Astrocyte (in vitro differentiated cells and primary cell): Measurements from ENCODE around the gene PGF. TPM values are rescaled to one million over a fixed set of nuclear protein-coding genes. Genes with fewer than 3 reads are reported as not detected.

Source experiments
- DNase-seq: peaks from one replicate; pipeline ENCODE4 v3.0.0-alpha.2; 2010; ENCODE audit warnings: low read depth
- FAIRE-seq: peaks from 2 replicates; lab custom pipeline; 2011; peaks lifted over from hg19 to GRCh38; lab: Jason Lieb, UNC
- H2AFZ ChIP-seq: 2 replicates; pipeline ENCODE4 v1.6.0; 2012; ENCODE audit warnings: low read depth, low read length, inconsistent platforms
- H3K27ac ChIP-seq: 2 replicates; pipeline ENCODE4 v1.5.1; 2011; ENCODE audit warnings: low read depth, low read length, inconsistent platforms
- H3K27me3 ChIP-seq: 2 replicates; pipeline ENCODE4 v1.6.0; 2011; ENCODE audit warnings: low read length, inconsistent platforms; ENCODE audit not compliant: insufficient read depth
- H3K36me3 ChIP-seq: 2 replicates; pipeline ENCODE4 v1.5.1; 2011; ENCODE audit warnings: low read length, inconsistent platforms; ENCODE audit not compliant: insufficient read depth
- H3K4me1 ChIP-seq: 2 replicates; pipeline ENCODE4 v1.5.1; 2011; ENCODE audit warnings: low read length, inconsistent platforms; ENCODE audit not compliant: insufficient read depth
- H3K4me2 ChIP-seq: 2 replicates; pipeline ENCODE4 v1.6.0; 2012; ENCODE audit warnings: low read length, inconsistent platforms
- H3K4me3 ChIP-seq: 2 replicates; pipeline ENCODE4 v1.5.1; 2011; ENCODE audit warnings: low read depth, mild to moderate bottlenecking, low read length, inconsistent platforms; ENCODE audit not compliant: insufficient read depth
- H3K79me2 ChIP-seq: 2 replicates; pipeline ENCODE4 v1.6.0; 2012; ENCODE audit warnings: mild to moderate bottlenecking, low read length, inconsistent platforms; ENCODE audit not compliant: insufficient read depth
- H3K9ac ChIP-seq: 2 replicates; pipeline ENCODE4 v1.6.0; 2012; ENCODE audit warnings: mild to moderate bottlenecking, low read length, inconsistent platforms
- H3K9me3 ChIP-seq: 2 replicates; pipeline ENCODE4 v1.5.1; 2012; ENCODE audit warnings: low read depth, mild to moderate bottlenecking, low read length, inconsistent platforms; ENCODE audit not compliant: insufficient read depth
- H4K20me1 ChIP-seq: 2 replicates; pipeline ENCODE4 v1.6.0; 2012; ENCODE audit warnings: low read length, inconsistent platforms; ENCODE audit not compliant: insufficient read depth
- H3K27ac Mint-ChIP-seq: one replicate; pipeline ENCODE4 v1.8.0; 2021; ENCODE audit warnings: mild to moderate bottlenecking, mixed read lengths; ENCODE audit not compliant: unreplicated experiment
- H3K27me3 Mint-ChIP-seq: one replicate; pipeline ENCODE4 v1.8.0; 2021; ENCODE audit warnings: low read depth, mixed read lengths; ENCODE audit not compliant: unreplicated experiment
- H3K36me3 Mint-ChIP-seq: one replicate; pipeline ENCODE4 v1.8.0; 2021; ENCODE audit warnings: low read depth, mixed read lengths; ENCODE audit not compliant: unreplicated experiment
- H3K4me1 Mint-ChIP-seq: one replicate; pipeline ENCODE4 v1.8.0; 2021; ENCODE audit warnings: low read depth, mixed read lengths; ENCODE audit not compliant: unreplicated experiment
- H3K4me3 Mint-ChIP-seq: one replicate; pipeline ENCODE4 v1.8.0; 2021; ENCODE audit warnings: mild to moderate bottlenecking, moderate library complexity, mixed read lengths; ENCODE audit not compliant: unreplicated experiment
- H3K9me3 Mint-ChIP-seq: one replicate; pipeline ENCODE4 v1.8.0; 2021; ENCODE audit warnings: mild to moderate bottlenecking, mixed read lengths; ENCODE audit not compliant: unreplicated experiment
- EZH2 ChIP-seq: IDR thresholded peaks from 2 replicates; pipeline ENCODE4 v1.6.1; 2012; ENCODE audit warnings: mild to moderate bottlenecking, low read length, inconsistent platforms; ENCODE audit not compliant: insufficient read depth
- total RNA-seq: library from RNA; stranded (reverse); gene quantifications from 2 replicates; pipeline ENCODE4 v1.2.1, GENCODE V29; 2021
- TF ChIP-seq, protein P1 (sequence below): IDR thresholded peaks from 2 replicates; pipeline ENCODE4 v1.5.1; 2011; ENCODE audit warnings: low read depth, mild to moderate bottlenecking, inconsistent platforms, low read length, moderate library complexity; ENCODE audit not compliant: insufficient read depth

Gene PGF
- total RNA-seq, 1 donor from 2014 or later: 3.5 TPM

GRCh38 chr14:74896400-74896799 is 59.0 kb downstream of the PGF start:
- TF ChIP-seq, protein P1, sequence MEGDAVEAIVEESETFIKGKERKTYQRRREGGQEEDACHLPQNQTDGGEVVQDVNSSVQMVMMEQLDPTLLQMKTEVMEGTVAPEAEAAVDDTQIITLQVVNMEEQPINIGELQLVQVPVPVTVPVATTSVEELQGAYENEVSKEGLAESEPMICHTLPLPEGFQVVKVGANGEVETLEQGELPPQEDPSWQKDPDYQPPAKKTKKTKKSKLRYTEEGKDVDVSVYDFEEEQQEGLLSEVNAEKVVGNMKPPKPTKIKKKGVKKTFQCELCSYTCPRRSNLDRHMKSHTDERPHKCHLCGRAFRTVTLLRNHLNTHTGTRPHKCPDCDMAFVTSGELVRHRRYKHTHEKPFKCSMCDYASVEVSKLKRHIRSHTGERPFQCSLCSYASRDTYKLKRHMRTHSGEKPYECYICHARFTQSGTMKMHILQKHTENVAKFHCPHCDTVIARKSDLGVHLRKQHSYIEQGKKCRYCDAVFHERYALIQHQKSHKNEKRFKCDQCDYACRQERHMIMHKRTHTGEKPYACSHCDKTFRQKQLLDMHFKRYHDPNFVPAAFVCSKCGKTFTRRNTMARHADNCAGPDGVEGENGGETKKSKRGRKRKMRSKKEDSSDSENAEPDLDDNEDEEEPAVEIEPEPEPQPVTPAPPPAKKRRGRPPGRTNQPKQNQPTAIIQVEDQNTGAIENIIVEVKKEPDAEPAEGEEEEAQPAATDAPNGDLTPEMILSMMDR: no peak
- TF ChIP-seq EZH2: no peak
- FAIRE-seq (no peak), DNase-seq (no peak)
- H3K79me2 ChIP-seq: no peaks in the 10 kb centered on the region
- H3K4me1 Mint-ChIP-seq: peaks cover 4% of the 10 kb centered on the region
- no peaks in the 10 kb centered on the region for H3K27me3 Mint-ChIP-seq
- H4K20me1 ChIP-seq: peaks cover 47% of the 10 kb centered on the region
- H3K9ac ChIP-seq: no peak overlapping the region
- no peaks in the 10 kb centered on the region for H3K9me3 ChIP-seq
- H3K4me2 ChIP-seq: no peak overlapping the region
- H3K4me3 ChIP-seq: no peak overlapping the region
- H3K36me3 ChIP-seq: peaks cover 88% of the 10 kb centered on the region
- H3K27me3 ChIP-seq: no peaks in the 10 kb centered on the region
- peaks cover 8% of the 10 kb centered on the region for H3K4me1 ChIP-seq
- H3K27ac Mint-ChIP-seq: no peak overlapping the region
- no peak overlapping the region for H3K27ac ChIP-seq
- no peaks in the 10 kb centered on the region for H3K9me3 Mint-ChIP-seq
- no peak overlapping the region for H3K4me3 Mint-ChIP-seq
- H2AFZ ChIP-seq: no peak overlapping the region
- H3K36me3 Mint-ChIP-seq: peaks cover 43% of the 10 kb centered on the region

GRCh38 chr14:74893614-74894091 is 61.7 kb downstream of the PGF start:
- no peaks in the 10 kb centered on the region for H3K9me3 Mint-ChIP-seq
- no peak overlapping the region for H3K9ac ChIP-seq
- H3K79me2 ChIP-seq: peaks cover 10% of the 10 kb centered on the region
- H3K27ac ChIP-seq: no peak overlapping the region
- H4K20me1 ChIP-seq: peaks cover 54% of the 10 kb centered on the region
- no peak for DNase-seq
- no peak overlapping the region for H3K4me3 Mint-ChIP-seq
- H3K27me3 Mint-ChIP-seq: no peaks in the 10 kb centered on the region
- no peaks in the 10 kb centered on the region for H3K27me3 ChIP-seq
- H3K4me1 Mint-ChIP-seq: peaks cover 9% of the 10 kb centered on the region
- no peak overlapping the region for H3K4me3 ChIP-seq
- peaks cover 31% of the 10 kb centered on the region for H3K36me3 Mint-ChIP-seq
- no peaks in the 10 kb centered on the region for H3K9me3 ChIP-seq
- H3K36me3 ChIP-seq: peaks cover 78% of the 10 kb centered on the region
- H3K27ac Mint-ChIP-seq: no peak overlapping the region
- no peak overlapping the region for H2AFZ ChIP-seq
- peaks cover 15% of the 10 kb centered on the region for H3K4me1 ChIP-seq
- TF ChIP-seq EZH2: no peak
- TF ChIP-seq, protein P1: no peak
- H3K4me2 ChIP-seq: no peak overlapping the region
- FAIRE-seq: no peak

DNA sequence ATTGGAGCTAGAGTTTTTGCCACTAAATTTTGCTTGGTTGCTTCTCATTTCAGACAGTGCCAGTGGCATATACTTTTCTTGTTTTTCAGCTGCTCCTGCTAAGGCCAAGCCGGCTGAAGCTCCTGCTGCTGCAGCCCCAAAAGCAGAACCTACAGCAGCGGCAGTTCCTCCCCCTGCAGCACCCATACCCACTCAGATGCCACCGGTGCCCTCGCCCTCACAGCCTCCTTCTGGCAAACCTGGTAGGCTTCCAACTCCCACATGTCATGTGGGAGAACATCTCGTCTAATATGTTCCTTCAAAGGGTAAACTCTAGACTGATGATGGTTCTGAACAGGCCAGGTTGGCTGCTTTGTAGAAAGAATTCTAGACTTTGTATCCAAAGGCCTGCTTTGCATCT is 62.7 kb downstream of the PGF start:
- Histone ChIP-seq H3K4me2 (no peak overlapping the region), H3K79me2 (peaks cover 19% of the 10 kb centered on the region), H3K9ac (no peak overlapping the region), H3K27ac (no peak overlapping the region), H3K27me3 (no peaks in the 10 kb centered on the region), H3K36me3 (peaks cover 69% of the 10 kb centered on the region), H3K9me3 (no peaks in the 10 kb centered on the region), H4K20me1 (peaks cover 61% of the 10 kb centered on the region), H2AFZ (no peak overlapping the region), H3K4me3 (no peak overlapping the region), H3K4me1 (peaks cover 21% of the 10 kb centered on the region)
- FAIRE-seq: no peak
- Mint-ChIP-seq H3K4me3 (no peak overlapping the region), H3K4me1 (peaks cover 17% of the 10 kb centered on the region), H3K9me3 (no peaks in the 10 kb centered on the region), H3K27ac (no peak overlapping the region), H3K27me3 (no peaks in the 10 kb centered on the region), H3K36me3 (peaks cover 29% of the 10 kb centered on the region)
- DNase-seq: no peak
- TF ChIP-seq, protein P1: no peak
- no peak for TF ChIP-seq EZH2
